GM18873 (cell line): Measurements from ENCODE around the gene IL17RE.
"Not testable (repeated sequence)": the region's sequence is repeated elsewhere in the genome, so short reads cannot be mapped to it uniquely, and the experiment has no call there.

Experiments
- ATAC-seq: cut with Tn5 transposase; IDR thresholded peaks from one replicate; pipeline ENCODE4 v1.9.1; 2021; ENCODE audit warnings: mild to moderate bottlenecking, moderate library complexity, moderate number of reproducible peaks; ENCODE audit not compliant: unreplicated experiment, low FRiP score

The IL17RE gene

DNA sequence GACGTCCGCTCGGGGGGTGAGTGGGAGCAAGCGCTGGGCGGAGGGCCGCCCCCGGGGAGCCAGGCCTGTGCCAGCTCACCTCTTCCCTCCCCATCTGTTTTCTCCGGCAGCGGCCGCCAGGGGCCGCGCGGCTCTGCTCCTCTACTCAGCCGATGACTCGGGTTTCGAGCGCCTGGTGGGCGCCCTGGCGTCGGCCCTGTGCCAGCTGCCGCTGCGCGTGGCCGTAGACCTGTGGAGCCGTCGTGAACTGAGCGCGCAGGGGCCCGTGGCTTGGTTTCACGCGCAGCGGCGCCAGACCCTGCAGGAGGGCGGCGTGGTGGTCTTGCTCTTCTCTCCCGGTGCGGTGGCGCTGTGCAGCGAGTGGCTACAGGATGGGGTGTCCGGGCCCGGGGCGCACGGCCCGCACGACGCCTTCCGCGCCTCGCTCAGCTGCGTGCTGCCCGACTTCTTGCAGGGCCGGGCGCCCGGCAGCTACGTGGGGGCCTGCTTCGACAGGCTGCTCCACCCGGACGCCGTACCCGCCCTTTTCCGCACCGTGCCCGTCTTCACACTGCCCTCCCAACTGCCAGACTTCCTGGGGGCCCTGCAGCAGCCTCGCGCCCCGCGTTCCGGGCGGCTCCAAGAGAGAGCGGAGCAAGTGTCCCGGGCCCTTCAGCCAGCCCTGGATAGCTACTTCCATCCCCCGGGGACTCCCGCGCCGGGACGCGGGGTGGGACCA lies 30.4 kb downstream of the IL17RE start:
- peak; percentile 44 for ATAC-seq

DNA sequence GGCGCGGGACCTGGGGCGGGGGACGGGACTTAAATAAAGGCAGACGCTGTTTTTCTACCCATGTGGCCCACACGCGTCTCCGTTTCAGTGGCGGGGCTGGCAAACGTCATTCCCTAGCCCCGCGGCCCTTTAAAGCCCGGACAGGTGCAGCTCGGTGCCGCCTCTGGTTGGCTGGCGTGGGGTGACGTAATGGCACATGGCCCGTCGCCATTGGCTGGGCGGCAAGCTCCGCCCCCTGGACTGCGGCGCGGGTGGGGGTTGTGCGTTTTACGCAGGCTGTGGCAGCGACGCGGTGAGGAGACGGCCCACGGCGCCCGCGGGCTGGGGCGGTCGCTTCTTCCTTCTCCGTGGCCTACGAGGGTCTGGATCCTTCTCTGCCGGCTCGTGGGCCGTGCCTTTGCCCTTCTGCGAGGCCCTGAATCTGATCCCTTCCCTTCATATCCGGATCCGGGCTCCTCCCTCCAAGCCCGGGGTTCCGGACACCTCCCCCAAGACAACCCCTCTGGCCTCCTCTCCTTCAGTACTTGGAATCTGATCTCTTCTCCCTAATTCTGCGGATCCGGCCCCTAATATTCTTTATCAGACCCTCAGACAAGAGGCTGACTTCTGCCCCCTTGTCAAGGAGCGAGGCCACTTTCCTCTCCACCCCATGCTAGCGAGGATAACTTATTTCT lies 31.1 kb downstream of the IL17RE start, which contains the start of gene CRELD1:
Gene CRELD1, plus strand, starts transcription at position 274 of the 674 bp plus-strand sequence. CDS start 605 bp downstream, outside the sequence.
- ATAC-seq: peak; percentile 86

GRCh38 chr3:9934235-9934621 lies 31.6 kb downstream of the IL17RE start:
- no peak for ATAC-seq

DNA sequence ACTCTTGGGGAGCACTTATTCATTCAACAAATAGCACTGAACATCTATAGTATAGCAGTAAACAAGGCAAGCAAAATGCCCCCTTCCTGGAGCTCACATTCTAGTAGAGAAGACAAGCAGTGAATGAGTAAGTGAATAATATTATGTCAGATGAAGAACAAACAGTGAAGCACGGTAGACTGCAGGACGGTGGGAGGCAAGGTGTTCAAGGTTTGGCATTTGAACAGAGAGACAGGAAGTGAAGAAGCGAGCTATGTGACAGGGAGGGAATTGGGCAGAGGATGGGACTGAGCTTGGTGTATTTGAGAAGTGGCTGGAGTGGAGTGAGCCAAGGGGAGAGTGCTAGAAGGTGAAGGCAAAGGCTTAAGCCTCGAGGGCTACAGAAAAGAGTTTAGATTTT lies 32.3 kb downstream of the IL17RE start:
- no peak for ATAC-seq

GRCh38 chr3:9935966-9936510 lies 33.4 kb downstream of the IL17RE start:
- ATAC-seq: no peak

DNA sequence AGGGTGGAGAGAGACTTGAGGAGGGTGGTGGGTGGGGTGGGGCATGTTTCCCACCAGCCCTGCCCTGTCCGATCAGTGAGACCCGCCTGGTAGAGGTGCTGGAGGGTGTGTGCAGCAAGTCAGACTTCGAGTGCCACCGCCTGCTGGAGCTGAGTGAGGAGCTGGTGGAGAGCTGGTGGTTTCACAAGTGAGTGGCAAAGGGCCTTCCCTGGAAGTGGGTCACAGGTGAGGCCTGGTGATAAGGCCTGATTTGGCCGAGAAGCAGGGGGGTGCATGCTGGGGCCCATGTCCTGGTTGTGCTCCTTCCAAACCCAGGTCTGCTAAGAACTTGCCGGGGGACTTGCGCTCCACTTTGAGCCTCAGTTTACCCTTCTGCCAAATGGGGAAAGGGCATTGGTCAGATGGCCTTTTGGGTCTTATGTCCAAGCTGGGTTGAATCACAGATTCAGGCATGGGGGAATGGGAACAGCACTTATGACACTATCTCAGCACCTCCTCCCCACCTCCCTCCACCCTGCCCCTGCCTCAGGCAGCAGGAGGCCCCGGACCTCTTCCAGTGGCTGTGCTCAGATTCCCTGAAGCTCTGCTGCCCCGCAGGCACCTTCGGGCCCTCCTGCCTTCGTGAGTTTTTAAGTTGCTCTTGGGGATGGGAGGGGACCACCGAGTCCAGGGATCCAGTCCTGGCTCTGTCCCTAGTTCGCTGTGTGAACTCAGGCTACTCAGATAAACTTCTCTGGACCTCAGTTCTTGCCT lies 35.0 kb downstream of the IL17RE start:
- ATAC-seq: no peak

GRCh38 chr3:9938966-9939365 lies 36.3 kb downstream of the IL17RE start:
- ATAC-seq: no peak

DNA sequence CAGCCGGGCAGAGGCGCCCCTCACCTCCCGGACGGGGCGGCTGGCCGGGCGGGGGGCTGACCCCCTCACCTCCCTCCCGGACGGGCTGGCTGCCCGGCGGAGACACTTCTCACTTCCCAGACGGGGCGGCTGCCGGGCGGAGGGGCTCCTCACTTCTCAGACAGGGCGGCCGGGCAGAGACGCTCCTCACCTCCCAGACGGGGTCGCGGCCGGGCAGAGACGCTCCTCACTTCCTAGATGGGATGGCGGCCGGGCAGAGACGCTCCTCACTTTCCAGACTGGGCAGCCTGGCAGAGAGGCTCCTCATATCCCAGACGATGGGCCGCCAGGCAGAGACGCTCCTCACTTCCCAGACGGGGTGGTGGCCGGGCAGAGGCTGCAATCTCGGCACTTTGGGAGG lies 37.3 kb downstream of the IL17RE start:
- ATAC-seq: not testable (repeated sequence)

DNA sequence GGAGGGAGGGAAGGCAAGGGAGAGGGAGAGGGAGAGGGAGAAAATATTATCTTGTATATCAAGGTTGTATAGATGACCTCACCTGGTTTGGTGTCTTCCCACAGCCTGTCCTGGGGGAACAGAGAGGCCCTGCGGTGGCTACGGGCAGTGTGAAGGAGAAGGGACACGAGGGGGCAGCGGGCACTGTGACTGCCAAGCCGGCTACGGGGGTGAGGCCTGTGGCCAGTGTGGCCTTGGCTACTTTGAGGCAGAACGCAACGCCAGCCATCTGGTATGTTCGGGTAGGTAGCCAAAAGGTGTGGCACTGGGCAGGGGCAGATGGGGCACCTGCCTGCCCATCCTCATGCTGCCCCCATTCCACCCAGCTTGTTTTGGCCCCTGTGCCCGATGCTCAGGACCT lies 38.1 kb downstream of the IL17RE start:
- no peak for ATAC-seq

- ATAC-seq: no peak
Observed at GRCh38 chr3:9942164-9942563, 39.5 kb downstream of the IL17RE start.

GRCh38 chr3:9942934-9943690 lies 40.5 kb downstream of the IL17RE start:
- ATAC-seq: no peak

- no peak for ATAC-seq
Observed at GRCh38 chr3:9944271-9944670, 41.6 kb downstream of the IL17RE start.

GRCh38 chr3:9945358-9945757 lies 42.7 kb downstream of the IL17RE start:
- ATAC-seq: no peak

DNA sequence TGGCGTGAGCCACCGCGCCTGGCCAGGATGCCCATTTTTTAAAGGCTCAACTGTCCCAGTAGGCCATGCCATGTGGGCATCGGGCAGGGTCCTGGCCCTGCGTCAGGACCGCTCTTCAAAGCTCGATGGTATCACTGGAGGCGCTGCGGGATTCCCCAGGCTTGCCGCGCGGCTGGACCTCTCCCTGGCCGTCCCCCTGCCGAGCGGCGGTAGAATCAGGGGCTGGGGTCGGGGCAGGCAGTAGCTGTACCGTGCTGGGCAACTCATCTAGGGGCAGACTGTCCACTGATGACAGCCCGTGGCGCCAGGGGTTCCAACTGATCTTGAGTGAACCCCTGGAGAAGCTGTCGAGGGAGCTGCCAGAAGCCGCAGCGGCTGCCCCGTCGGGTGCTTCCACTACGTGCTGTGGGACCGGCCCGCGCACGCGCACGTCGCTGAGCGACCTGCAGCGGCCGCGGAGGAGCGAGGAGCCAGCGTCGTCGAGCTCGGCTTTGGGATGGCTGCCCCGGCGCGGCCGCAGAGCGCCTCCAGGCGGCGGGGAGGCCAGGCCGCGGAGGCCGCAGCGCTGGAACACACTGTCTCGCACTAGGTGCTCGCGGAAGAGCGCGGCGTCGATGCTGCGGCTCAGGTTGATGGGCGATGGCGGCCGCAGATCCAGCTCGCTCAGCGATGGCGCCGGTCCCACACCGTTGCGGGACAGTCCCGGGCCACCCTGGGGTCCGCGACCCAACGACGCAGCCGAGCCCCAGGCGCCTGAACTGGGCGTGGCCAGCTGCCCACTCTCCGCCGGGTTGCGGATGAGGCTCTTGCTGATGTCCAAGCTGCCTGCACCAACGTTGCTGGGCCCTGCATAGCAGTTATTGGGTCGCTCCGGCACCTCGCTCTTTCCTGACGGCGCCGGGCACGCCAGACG lies 43.7 kb downstream of the IL17RE start:
- no peak for ATAC-seq

- ATAC-seq: no peak
Observed at GRCh38 chr3:9947025-9947995, 44.7 kb downstream of the IL17RE start.

- no peak for ATAC-seq
Observed at GRCh38 chr3:9948586-9948985, 45.9 kb downstream of the IL17RE start.

GRCh38 chr3:9949115-9949514 lies 46.5 kb downstream of the IL17RE start:
- ATAC-seq: no peak

DNA sequence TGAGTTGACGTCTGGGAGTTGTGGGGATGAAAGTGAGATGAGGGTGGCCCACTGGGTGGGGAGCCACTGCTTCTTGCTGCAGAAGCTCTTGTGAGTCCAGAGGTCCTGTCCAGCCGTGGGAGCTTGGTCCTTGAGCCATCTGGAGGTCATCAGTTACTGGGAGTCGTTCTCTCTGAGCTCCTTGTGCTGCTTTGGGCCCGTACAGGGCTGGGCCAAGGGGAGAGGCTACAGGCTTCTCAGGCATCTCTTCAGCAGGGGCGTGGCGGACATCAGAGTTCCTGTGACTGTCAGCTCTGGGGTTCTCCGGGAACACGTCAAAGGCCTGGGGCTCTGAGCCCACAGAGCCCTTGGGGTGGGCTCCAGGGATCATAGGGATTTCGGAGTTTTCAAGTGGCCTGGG lies 47.0 kb downstream of the IL17RE start:
- no peak for ATAC-seq
